Vagina (tissue), 2 donors: Measurements from ENCODE around the gene RICTOR.
"Not testable (repeated sequence)": the region's sequence is repeated elsewhere in the genome, so short reads cannot be mapped to it uniquely, and the experiment has no call there.

Experiments used
- CTCF ChIP-seq, 3 experiments: fragments of 450-650 bp in 2 of 3; fragments of 200-600 bp in 1 of 3; sonication (generic) in 1 of 3; IDR thresholded peaks; one replicate each; pipeline ENCODE4 v1.5.1; 2017 to 2019; ENCODE audit warnings: antibody characterized with exemption in 3 of 3, mild to moderate bottlenecking in 2 of 3, moderate library complexity in 2 of 3
- POLR2A ChIP-seq, 2 donors: fragments of 450-650 bp; IDR thresholded peaks; one replicate each; pipeline ENCODE4 v1.6.1; 2017; ENCODE audit warnings: antibody characterized with exemption in 2 of 2, mild to moderate bottlenecking in 2 of 2, moderate library complexity in 2 of 2
- POLR2AphosphoS5 ChIP-seq, 2 donors: sonication (generic); formaldehyde crosslinking; IDR thresholded peaks; one replicate each; pipeline ENCODE4 v1.9.0; 2017; ENCODE audit warnings: antibody characterized with exemption in 2 of 2, mild to moderate bottlenecking in 2 of 2, low read depth in 1 of 2; ENCODE audit not compliant: insufficient read depth in 1 of 2

GRCh38 chr5:38989974-38990719 lies 84.1 kb downstream of the RICTOR start:
- not testable (repeated sequence) for TF ChIP-seq POLR2A (IDR thresholded peaks at IDR 0.05); CTCF (IDR thresholded peaks at IDR 0.05); POLR2AphosphoS5 (IDR thresholded peaks at IDR 0.05; ENCODE audit: insufficient read depth in 1 of 2, low read depth in 1 of 2)
